ENCODE data around the gene ZNF665. TPM values are rescaled to one million over a fixed set of nuclear protein-coding genes. Genes with fewer than 3 reads are reported as not detected.

The ZNF665 gene
- total RNA-seq, 1 experiment from 2014 or later, result 1.2 TPM

GRCh38 chr19:53160350-53160749 lies 32.8 kb downstream of the ZNF665 start:
- no TSS peak for BruUV-seq (replicated peaks)
- ChIA-PET POLR2A (ENCODE audit: low non-redundant PET) (no interaction called here), CTCF (no interaction called here)
- H3K4me3 ChIP-seq (ENCODE audit: low read depth, low read length, poor library complexity, severe bottlenecking), result no peak overlapping the region
- H3K27ac ChIP-seq (ENCODE audit: low read depth, low read length, poor library complexity, severe bottlenecking), result no peak overlapping the region
- intact Hi-C loops (cut with micrococcal nuclease; ENCODE audit: unreplicated experiment), result no loop called here
- no peak for DNase-seq (ENCODE audit: low spot score)
- no peaks in the 10 kb centered on the region for H3K27me3 ChIP-seq (replicated peaks; ENCODE audit: insufficient read depth, low read depth, low read length, poor library complexity)
- no peaks in the 10 kb centered on the region for H3K36me3 ChIP-seq (ENCODE audit: insufficient read depth, low read length, poor library complexity, severe bottlenecking)
- peaks cover 25% of the 10 kb centered on the region for H3K9me3 ChIP-seq (ENCODE audit: low read depth, low read length, poor library complexity, severe bottlenecking)
- H3K4me1 ChIP-seq (ENCODE audit: insufficient read depth, low read length, poor library complexity, severe bottlenecking), result no peaks in the 10 kb centered on the region
- TF ChIP-seq EZH2 (IDR thresholded peaks at IDR 0.05; ENCODE audit: borderline replicate concordance, low read depth, low read length, poor library complexity, severe bottlenecking), result no peak
- TF ChIP-seq, protein P1, sequence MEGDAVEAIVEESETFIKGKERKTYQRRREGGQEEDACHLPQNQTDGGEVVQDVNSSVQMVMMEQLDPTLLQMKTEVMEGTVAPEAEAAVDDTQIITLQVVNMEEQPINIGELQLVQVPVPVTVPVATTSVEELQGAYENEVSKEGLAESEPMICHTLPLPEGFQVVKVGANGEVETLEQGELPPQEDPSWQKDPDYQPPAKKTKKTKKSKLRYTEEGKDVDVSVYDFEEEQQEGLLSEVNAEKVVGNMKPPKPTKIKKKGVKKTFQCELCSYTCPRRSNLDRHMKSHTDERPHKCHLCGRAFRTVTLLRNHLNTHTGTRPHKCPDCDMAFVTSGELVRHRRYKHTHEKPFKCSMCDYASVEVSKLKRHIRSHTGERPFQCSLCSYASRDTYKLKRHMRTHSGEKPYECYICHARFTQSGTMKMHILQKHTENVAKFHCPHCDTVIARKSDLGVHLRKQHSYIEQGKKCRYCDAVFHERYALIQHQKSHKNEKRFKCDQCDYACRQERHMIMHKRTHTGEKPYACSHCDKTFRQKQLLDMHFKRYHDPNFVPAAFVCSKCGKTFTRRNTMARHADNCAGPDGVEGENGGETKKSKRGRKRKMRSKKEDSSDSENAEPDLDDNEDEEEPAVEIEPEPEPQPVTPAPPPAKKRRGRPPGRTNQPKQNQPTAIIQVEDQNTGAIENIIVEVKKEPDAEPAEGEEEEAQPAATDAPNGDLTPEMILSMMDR (conservative IDR thresholded peaks at IDR 0.05; ENCODE audit: low read depth, low read length), result no peak

- H3K4me1 ChIP-seq (ENCODE audit: insufficient read depth, low read length, poor library complexity, severe bottlenecking), result no peaks in the 10 kb centered on the region
- DNase-seq (ENCODE audit: low spot score), result peak; percentile 12
- POLR2A ChIA-PET (ENCODE audit: low non-redundant PET), result no interaction called here
- no TSS peak for BruUV-seq (replicated peaks)
- peak overlapping the region; percentile 42 for H3K4me3 ChIP-seq (ENCODE audit: low read depth, low read length, poor library complexity, severe bottlenecking)
- CTCF ChIA-PET, result no interaction called here
- H3K27ac ChIP-seq (ENCODE audit: low read depth, low read length, poor library complexity, severe bottlenecking), result no peak overlapping the region
- peaks cover 6% of the 10 kb centered on the region for H3K9me3 ChIP-seq (ENCODE audit: low read depth, low read length, poor library complexity, severe bottlenecking)
- TF ChIP-seq EZH2 (IDR thresholded peaks at IDR 0.05; ENCODE audit: borderline replicate concordance, low read depth, low read length, poor library complexity, severe bottlenecking), result no peak
- TF ChIP-seq, protein P1 (conservative IDR thresholded peaks at IDR 0.05; ENCODE audit: low read depth, low read length), result no peak
- intact Hi-C loops (cut with micrococcal nuclease; ENCODE audit: unreplicated experiment), result no loop called here
- H3K27me3 ChIP-seq (replicated peaks; ENCODE audit: insufficient read depth, low read depth, low read length, poor library complexity), result no peaks in the 10 kb centered on the region
- no peaks in the 10 kb centered on the region for H3K36me3 ChIP-seq (ENCODE audit: insufficient read depth, low read length, poor library complexity, severe bottlenecking)
Observed at GRCh38 chr19:53158119-53158656, 35.0 kb downstream of the ZNF665 start.

GRCh38 chr19:53157626-53158025 lies 35.5 kb downstream of the ZNF665 start:
- TF ChIP-seq, protein P1 (conservative IDR thresholded peaks at IDR 0.05; ENCODE audit: low read depth, low read length), result no peak
- TF ChIP-seq EZH2 (IDR thresholded peaks at IDR 0.05; ENCODE audit: borderline replicate concordance, low read depth, low read length, poor library complexity, severe bottlenecking), result no peak
- Histone ChIP-seq H3K27ac (ENCODE audit: low read depth, low read length, poor library complexity, severe bottlenecking) (no peak overlapping the region), H3K4me1 (ENCODE audit: insufficient read depth, low read length, poor library complexity, severe bottlenecking) (no peaks in the 10 kb centered on the region), H3K4me3 (ENCODE audit: low read depth, low read length, poor library complexity, severe bottlenecking) (peak overlapping the region; percentile 42), H3K36me3 (ENCODE audit: insufficient read depth, low read length, poor library complexity, severe bottlenecking) (no peaks in the 10 kb centered on the region), H3K9me3 (ENCODE audit: low read depth, low read length, poor library complexity, severe bottlenecking) (peaks cover 6% of the 10 kb centered on the region), H3K27me3 (replicated peaks; ENCODE audit: insufficient read depth, low read depth, low read length, poor library complexity) (no peaks in the 10 kb centered on the region)
- no peak for DNase-seq (ENCODE audit: low spot score)
- ChIA-PET CTCF (no interaction called here), POLR2A (ENCODE audit: low non-redundant PET) (no interaction called here)
- intact Hi-C loops (cut with micrococcal nuclease; ENCODE audit: unreplicated experiment), result no loop called here
- BruUV-seq (replicated peaks), result no TSS peak

All from A673 (cell line).